Ishikawa (cell line): Measurements from ENCODE around the gene DNTTIP2.
A peak's percentile ranks its signal among the peaks of the same experiment; 100 is the strongest.

Source experiments
- CEBPB ChIP-seq: IDR thresholded peaks from 2 replicates; pipeline ENCODE4 v1.6.1; 2012
- CREB1 ChIP-seq: IDR thresholded peaks from 2 replicates; pipeline ENCODE4 v1.6.1; 2012; ENCODE audit warnings: low read depth
- EGR1 ChIP-seq: IDR thresholded peaks from 2 replicates; pipeline ENCODE4 v1.6.1; 2012
- EP300 ChIP-seq: IDR thresholded peaks from 2 replicates; pipeline ENCODE4 v1.6.1; 2012; ENCODE audit warnings: borderline replicate concordance
- FOXM1 ChIP-seq: IDR thresholded peaks from 2 replicates; pipeline ENCODE4 v1.6.1; 2012; ENCODE audit warnings: low read depth, borderline replicate concordance
- MAX ChIP-seq: IDR thresholded peaks from 2 replicates; pipeline ENCODE4 v1.6.1; 2012
- NFIC ChIP-seq: IDR thresholded peaks from 2 replicates; pipeline ENCODE4 v1.6.1; 2012
- RAD21 ChIP-seq: IDR thresholded peaks from 2 replicates; pipeline ENCODE4 v1.6.1; 2012; ENCODE audit warnings: low read depth
- TAF1 ChIP-seq: IDR thresholded peaks from 2 replicates; pipeline ENCODE4 v1.6.1; 2012; ENCODE audit warnings: low read depth, mild to moderate bottlenecking
- TCF12 ChIP-seq: IDR thresholded peaks from 2 replicates; pipeline ENCODE4 v1.6.1; 2012; ENCODE audit warnings: low read depth
- TEAD4 ChIP-seq: IDR thresholded peaks from 2 replicates; pipeline ENCODE4 v1.6.1; 2012
- USF1 ChIP-seq: IDR thresholded peaks from 2 replicates; pipeline ENCODE4 v1.6.1; 2012
- YY1 ChIP-seq: IDR thresholded peaks from 2 replicates; pipeline ENCODE4 v1.6.1; 2012; ENCODE audit warnings: low read depth
- ZBTB7A ChIP-seq: IDR thresholded peaks from 2 replicates; pipeline ENCODE4 v1.6.1; 2012; ENCODE audit warnings: low read depth
- TF ChIP-seq, protein P1 (sequence below): IDR thresholded peaks from 2 replicates; pipeline ENCODE4 v1.6.1; 2012; ENCODE audit warnings: low read depth, mild to moderate bottlenecking

Gene DNTTIP2

GRCh38 chr1:93851878-93852277 lies 27.1 kb downstream of the DNTTIP2 start:
- TF ChIP-seq NFIC (no peak), EGR1 (no peak), TAF1 (no peak), RAD21 (no peak), TEAD4 (no peak), FOXM1 (no peak)
- TF ChIP-seq, protein P1, sequence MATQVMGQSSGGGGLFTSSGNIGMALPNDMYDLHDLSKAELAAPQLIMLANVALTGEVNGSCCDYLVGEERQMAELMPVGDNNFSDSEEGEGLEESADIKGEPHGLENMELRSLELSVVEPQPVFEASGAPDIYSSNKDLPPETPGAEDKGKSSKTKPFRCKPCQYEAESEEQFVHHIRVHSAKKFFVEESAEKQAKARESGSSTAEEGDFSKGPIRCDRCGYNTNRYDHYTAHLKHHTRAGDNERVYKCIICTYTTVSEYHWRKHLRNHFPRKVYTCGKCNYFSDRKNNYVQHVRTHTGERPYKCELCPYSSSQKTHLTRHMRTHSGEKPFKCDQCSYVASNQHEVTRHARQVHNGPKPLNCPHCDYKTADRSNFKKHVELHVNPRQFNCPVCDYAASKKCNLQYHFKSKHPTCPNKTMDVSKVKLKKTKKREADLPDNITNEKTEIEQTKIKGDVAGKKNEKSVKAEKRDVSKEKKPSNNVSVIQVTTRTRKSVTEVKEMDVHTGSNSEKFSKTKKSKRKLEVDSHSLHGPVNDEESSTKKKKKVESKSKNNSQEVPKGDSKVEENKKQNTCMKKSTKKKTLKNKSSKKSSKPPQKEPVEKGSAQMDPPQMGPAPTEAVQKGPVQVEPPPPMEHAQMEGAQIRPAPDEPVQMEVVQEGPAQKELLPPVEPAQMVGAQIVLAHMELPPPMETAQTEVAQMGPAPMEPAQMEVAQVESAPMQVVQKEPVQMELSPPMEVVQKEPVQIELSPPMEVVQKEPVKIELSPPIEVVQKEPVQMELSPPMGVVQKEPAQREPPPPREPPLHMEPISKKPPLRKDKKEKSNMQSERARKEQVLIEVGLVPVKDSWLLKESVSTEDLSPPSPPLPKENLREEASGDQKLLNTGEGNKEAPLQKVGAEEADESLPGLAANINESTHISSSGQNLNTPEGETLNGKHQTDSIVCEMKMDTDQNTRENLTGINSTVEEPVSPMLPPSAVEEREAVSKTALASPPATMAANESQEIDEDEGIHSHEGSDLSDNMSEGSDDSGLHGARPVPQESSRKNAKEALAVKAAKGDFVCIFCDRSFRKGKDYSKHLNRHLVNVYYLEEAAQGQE = no peak

- TF ChIP-seq EP300 = no peak
- no peak for TF ChIP-seq CREB1
- TF ChIP-seq CEBPB = no peak
- TF ChIP-seq, protein P1 = no peak
- no peak for TF ChIP-seq MAX
- TF ChIP-seq RAD21 = no peak
- TF ChIP-seq NFIC = no peak
- TF ChIP-seq TEAD4 = no peak
Measured at GRCh38 chr1:93851327-93851712, 27.7 kb downstream of the DNTTIP2 start.

DNA sequence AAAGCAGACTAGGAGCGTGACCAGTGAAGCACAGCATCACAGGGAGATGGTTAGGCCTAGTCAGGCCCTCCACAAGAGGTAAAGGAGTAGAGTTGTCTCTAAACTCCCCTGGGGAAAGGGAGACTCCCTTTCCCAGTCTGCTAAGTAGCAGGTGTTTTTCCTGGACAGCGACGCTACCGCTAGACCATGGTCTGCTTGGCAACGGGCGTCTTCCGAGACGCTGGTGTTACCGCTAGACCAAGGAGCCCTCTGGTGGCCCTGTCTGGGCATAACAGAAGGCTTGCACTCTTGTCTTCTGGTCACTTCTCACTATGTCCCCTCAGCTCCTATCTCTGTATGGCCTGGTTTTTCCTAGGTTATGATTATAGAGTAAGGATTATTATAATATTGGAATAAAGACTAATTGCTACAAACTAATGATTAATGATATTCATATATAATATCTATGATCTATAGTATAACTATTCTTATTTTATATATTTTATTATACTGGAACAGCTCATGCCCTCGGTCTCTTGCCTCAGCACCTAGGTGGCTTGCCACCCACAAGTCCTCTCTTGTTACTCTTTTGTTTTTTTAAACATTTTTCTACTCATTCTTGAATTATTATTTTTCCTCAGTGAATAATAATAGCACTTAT lies 28.2 kb downstream of the DNTTIP2 start:
- TF ChIP-seq RAD21 = peak; percentile 39

DNA sequence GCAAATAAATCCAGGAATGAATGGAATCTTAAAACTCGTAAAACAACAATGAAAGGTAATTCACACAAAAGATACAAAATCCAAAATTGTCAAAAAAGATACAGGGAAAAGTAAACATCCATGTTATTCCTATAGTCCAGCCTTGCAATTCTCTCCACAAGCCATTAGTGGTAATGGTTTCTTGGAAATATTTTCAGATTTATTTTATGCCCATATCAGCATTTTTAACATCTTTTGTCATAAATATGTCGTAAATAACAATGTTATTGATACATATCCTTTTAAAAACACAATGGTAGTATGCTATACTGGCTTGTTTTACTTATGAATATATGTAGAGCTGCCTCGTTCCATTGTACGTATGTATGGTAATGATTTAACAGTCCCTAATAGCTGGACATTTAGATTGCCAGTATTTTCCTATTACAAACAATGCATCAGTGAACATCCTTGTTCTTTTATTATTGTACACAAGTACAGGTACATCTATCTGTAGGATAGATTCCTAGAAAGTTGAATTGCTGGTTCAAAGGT lies 30.6 kb downstream of the DNTTIP2 start:
- no peak for TF ChIP-seq CREB1

- TF ChIP-seq YY1 = peak; percentile 81
- no peak for TF ChIP-seq CEBPB
- peak; percentile 62; the same call in 1 of the 2 replicates for TF ChIP-seq TEAD4
- peak; percentile 86 for TF ChIP-seq EGR1
- peak; percentile 48 for TF ChIP-seq MAX
- TF ChIP-seq FOXM1 = no peak
- peak; percentile 73 for TF ChIP-seq TCF12
- no peak; the same call in 1 of the 2 replicates for TF ChIP-seq EP300
- TF ChIP-seq USF1 = 0 out of 2 replicates have a peak, but pooled peaks have one; percentile 4
- 0 out of 2 replicates have a peak, but pooled peaks have one; percentile 8 for TF ChIP-seq NFIC
- no peak for TF ChIP-seq RAD21
- no peak for TF ChIP-seq TAF1
- TF ChIP-seq, protein P1 = no peak
- peak; percentile 65 for TF ChIP-seq ZBTB7A
- no peak for TF ChIP-seq CREB1
Measured at GRCh38 chr1:93847811-93848288, 31.2 kb downstream of the DNTTIP2 start.
